Testis (tissue), 3 donors: ENCODE data around the gene RFX2. TPM values are rescaled to one million over a fixed set of nuclear protein-coding genes. Genes with fewer than 3 reads are reported as not detected.

Experiments used
- DNase-seq: peaks from one replicate; pipeline ENCODE4 v3.0.0-alpha.2; 2019
- H3K27ac ChIP-seq, 2 donors: fragments of 200-600 bp; sonication (generic); one replicate each; pipeline ENCODE4 v1.5.1; 2019
- H3K27me3 ChIP-seq: fragments of 200-600 bp; sonication (generic); one replicate; pipeline ENCODE4 v1.5.1; 2019
- H3K36me3 ChIP-seq: fragments of 200-600 bp; sonication (generic); one replicate; pipeline ENCODE4 v1.5.1; 2017; ENCODE audit warnings: low read depth; ENCODE audit errors: missing control alignments
- H3K4me1 ChIP-seq: fragments of 200-600 bp; sonication (generic); one replicate; pipeline ENCODE4 v1.5.1; 2019
- H3K4me3 ChIP-seq, 2 donors: fragments of 200-600 bp; sonication (generic); one replicate each; pipeline ENCODE4 v1.5.1; 2017 to 2019
- H3K9me3 ChIP-seq: fragments of 200-600 bp; sonication (generic); one replicate; pipeline ENCODE4 v1.5.1; 2017
- CTCF ChIP-seq, 3 experiments: fragments of 450-650 bp in 2 of 3; fragments of 200-600 bp in 1 of 3; sonication (generic) in 1 of 3; IDR thresholded peaks; one replicate each; pipeline ENCODE4 v1.5.1; 2016 to 2019; ENCODE audit warnings: antibody characterized with exemption in 3 of 3, mild to moderate bottlenecking in 2 of 3, moderate library complexity in 1 of 3
- POLR2A ChIP-seq: fragments of 450-650 bp; IDR thresholded peaks from one replicate; pipeline ENCODE4 v1.6.1; 2017; ENCODE audit warnings: antibody characterized with exemption, mild to moderate bottlenecking, moderate library complexity
- WGBS, 2 donors: methylation state at CpG; one replicate each; pipeline ENCODE4 v1.1.5; 2018; 5-methylcytosine and 5-hydroxymethylcytosine counted together
- intact Hi-C: fragments of 100-400 bp; cut with DNase I; formaldehyde crosslinking; loops from one replicate; pipeline ENCODE4 v1.15.1; 2023; ENCODE audit warnings: low total_unique reads
- polyA plus RNA-seq: library from polyadenylated mRNA; stranded (reverse); fragments of 350-450 nt; fragmentation: Illumina TruSeq; extraction: RNeasy Lipid Tissue Mini Kit (QIAGEN cat#74804); gene quantifications from one replicate; pipeline ENCODE4 v1.2.3, GENCODE V29; 2014; ENCODE audit warnings: low read depth, low replicate concordance; ENCODE audit not compliant: insufficient read depth
- total RNA-seq, 2 donors: library from RNA; depleted of rRNA; stranded (reverse); fragments of >200 nt; gene quantifications; one replicate each; pipeline ENCODE4 v1.2.3, GENCODE V29; 2016

The RFX2 gene
- total and polyA plus RNA-seq, 3 donors from 2014 or later, result 92.9 to 197 (median 127) TPM

- H3K9me3 ChIP-seq, result no peaks in the 10 kb centered on the region
- peaks cover 19% of the 10 kb centered on the region for H3K4me1 ChIP-seq
- no peak overlapping the region for H3K27ac ChIP-seq
- DNase-seq, result no peak
- no peaks in the 10 kb centered on the region for H3K36me3 ChIP-seq
- WGBS, 2 donors, result 88 to 92% methylated on average over 3 of the region's 3 CpGs
- TF ChIP-seq CTCF (IDR thresholded peaks at IDR 0.05), result no peak
- no peak for TF ChIP-seq POLR2A
- H3K4me3 ChIP-seq, result no peak overlapping the region
- no peaks in the 10 kb centered on the region for H3K27me3 ChIP-seq
- intact Hi-C loops, result no loop called here
Observed at GRCh38 chr19:5975388-5975728, 134.9 kb downstream of the RFX2 start.

DNA sequence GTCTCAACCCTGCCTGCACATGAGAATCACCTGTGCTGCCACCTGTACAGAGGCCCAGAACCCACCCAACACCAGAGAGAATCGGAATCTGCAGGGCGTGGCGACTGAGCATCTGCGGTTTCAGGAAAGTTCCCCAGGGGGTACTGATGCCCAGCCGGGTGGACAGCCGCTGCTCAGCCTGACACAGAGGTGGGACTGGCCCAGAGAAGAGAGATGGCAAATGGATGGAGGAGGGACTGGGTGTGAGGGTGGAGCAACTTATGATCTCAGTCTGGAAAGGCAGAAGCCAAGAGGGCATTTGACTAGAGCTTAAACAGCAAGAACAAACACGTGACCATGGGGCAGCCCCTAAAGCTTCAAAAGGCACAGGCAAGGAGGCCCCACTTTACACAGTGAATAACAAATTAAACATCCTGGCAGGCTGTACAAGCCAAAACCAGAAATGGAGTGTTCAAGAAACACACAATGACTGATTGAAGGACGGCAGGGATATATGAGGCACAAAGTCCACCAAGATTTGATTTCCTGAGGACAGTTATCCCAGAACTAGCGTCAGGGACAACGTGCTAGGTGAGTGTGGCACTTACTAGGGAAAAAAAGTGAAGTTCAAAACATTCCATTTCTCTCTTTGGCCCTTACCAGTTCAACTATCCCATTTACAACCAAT lies 135.4 kb downstream of the RFX2 start:
- H3K36me3 ChIP-seq, result no peaks in the 10 kb centered on the region
- H3K4me3 ChIP-seq, result no peak overlapping the region
- TF ChIP-seq POLR2A, result no peak
- no peak for TF ChIP-seq CTCF (IDR thresholded peaks at IDR 0.05)
- H3K4me1 ChIP-seq, result peaks cover 23% of the 10 kb centered on the region
- no peaks in the 10 kb centered on the region for H3K9me3 ChIP-seq
- 83 to 86% methylated on average over 10 of the region's 10 CpGs for WGBS, 2 donors
- H3K27me3 ChIP-seq, result no peaks in the 10 kb centered on the region
- DNase-seq, result no peak
- no peak overlapping the region for H3K27ac ChIP-seq
- intact Hi-C loops, result no loop called here

DNA sequence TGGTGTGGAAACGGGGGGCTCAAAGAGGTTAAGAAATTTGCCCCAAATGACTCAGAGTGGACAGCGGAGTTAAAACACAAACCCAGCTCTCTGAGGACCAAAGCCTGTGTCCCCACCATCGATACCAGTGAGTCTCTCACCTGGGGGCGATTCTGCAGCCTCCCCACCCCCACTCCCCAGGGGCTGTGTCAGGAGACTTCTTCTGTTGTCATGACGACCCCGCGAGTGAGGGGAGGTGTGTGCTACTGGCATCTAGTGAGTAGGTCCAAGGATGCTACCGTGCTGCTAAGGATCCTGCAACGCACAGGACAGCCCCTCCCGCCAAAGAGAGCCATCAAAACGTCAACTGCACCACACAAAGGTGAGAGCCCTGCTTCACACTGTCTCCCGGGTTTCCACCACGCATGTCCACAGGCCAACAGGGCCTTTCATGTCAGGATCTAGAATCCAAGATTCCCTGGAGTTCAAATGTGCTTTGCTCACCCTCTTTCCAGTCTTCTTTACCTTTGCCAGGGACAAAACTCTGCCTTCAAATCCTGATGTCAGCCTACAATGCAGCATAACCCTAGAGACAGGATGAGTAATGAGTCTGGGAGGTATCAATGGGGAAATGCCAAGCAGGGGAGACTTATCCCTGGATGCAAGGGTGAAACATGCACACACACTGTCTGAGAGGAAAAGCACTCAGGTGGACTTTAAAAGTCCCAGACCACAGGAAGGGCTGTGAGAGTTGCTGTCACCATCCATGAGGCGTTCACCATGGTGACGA lies 136.2 kb downstream of the RFX2 start:
- WGBS, 2 donors, result 77 to 82% methylated on average over 15 of the region's 15 CpGs
- Histone ChIP-seq H3K4me1 (peaks cover 25% of the 10 kb centered on the region), H3K27me3 (no peaks in the 10 kb centered on the region), H3K36me3 (no peaks in the 10 kb centered on the region), H3K27ac (no peak overlapping the region), H3K4me3 (no peak overlapping the region), H3K9me3 (no peaks in the 10 kb centered on the region)
- TF ChIP-seq POLR2A (no peak), CTCF (IDR thresholded peaks at IDR 0.05) (no peak)
- DNase-seq, result no peak
- intact Hi-C loops, result no loop called here

GRCh38 chr19:5973376-5973775 lies 136.9 kb downstream of the RFX2 start:
- DNase-seq, result no peak
- peaks cover 25% of the 10 kb centered on the region for H3K4me1 ChIP-seq
- intact Hi-C loops, result no loop called here
- H3K27me3 ChIP-seq, result no peaks in the 10 kb centered on the region
- H3K36me3 ChIP-seq, result no peaks in the 10 kb centered on the region
- 95 to 100% methylated on average over 5 of the region's 5 CpGs for WGBS, 2 donors
- no peak overlapping the region for H3K4me3 ChIP-seq
- no peaks in the 10 kb centered on the region for H3K9me3 ChIP-seq
- no peak overlapping the region for H3K27ac ChIP-seq
- TF ChIP-seq POLR2A (no peak), CTCF (IDR thresholded peaks at IDR 0.05) (no peak)

- intact Hi-C loops, result no loop called here
- Histone ChIP-seq H3K4me3 (no peak overlapping the region), H3K27me3 (no peaks in the 10 kb centered on the region), H3K27ac (no peak overlapping the region), H3K9me3 (no peaks in the 10 kb centered on the region), H3K36me3 (no peaks in the 10 kb centered on the region), H3K4me1 (peaks cover 33% of the 10 kb centered on the region)
- no peak for TF ChIP-seq CTCF (IDR thresholded peaks at IDR 0.05)
- 85 to 87% methylated on average over 9 of the region's 9 CpGs for WGBS, 2 donors
- no peak for DNase-seq
Observed at GRCh38 chr19:5972355-5972731, 138.0 kb downstream of the RFX2 start.
